KG1 (cell line): ENCODE measurements around the gene TARS3.
A peak's percentile ranks its signal among the peaks of the same experiment; 100 is the strongest.
"Not testable (repeated sequence)": the region's sequence is repeated elsewhere in the genome, so short reads cannot be mapped to it uniquely, and the experiment has no call there.

Experiments used
- DNase-seq: peaks from one replicate; lab custom pipeline; 2025; lab: John Stamatoyannopoulos, UW

The TARS3 gene

DNA sequence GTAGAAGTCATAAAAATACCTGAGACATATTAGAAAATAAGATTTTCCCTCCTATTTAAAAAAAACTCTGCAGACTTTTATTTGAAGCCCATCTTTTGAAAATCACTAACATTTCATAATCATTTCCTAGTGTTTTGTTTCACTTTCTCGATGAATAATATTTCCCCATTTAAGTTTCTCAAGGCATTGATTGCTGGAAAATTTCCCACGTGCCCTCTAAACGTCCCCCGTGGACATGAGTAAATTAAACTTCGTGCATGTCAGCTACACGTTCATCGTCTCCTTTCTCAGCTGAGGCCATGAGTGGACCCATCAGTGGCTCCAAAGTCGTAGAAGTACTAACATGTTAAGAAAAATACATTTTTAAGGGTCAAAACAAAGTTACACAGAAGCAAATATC, 70.1 kb downstream of the TARS3 start:
- DNase-seq, result no peak

- no peak for DNase-seq
These were observed 71.4 kb downstream of the TARS3 start for GRCh38 chr15:101652786-101653430.

- peak; percentile 83 for DNase-seq
These were observed 72.0 kb downstream of the TARS3 start, which contains the start of gene TM2D3 for GRCh38 chr15:101652098-101652785. TSS of gene TM2D3 (minus strand) at chr15:101652381. CDS start at chr15:101652361, 20 bp downstream.

- no peak for DNase-seq
These were observed 72.6 kb downstream of the TARS3 start for GRCh38 chr15:101651554-101652097.

- DNase-seq, result no peak
These were observed 74.1 kb downstream of the TARS3 start for GRCh38 chr15:101650145-101650544.

DNA sequence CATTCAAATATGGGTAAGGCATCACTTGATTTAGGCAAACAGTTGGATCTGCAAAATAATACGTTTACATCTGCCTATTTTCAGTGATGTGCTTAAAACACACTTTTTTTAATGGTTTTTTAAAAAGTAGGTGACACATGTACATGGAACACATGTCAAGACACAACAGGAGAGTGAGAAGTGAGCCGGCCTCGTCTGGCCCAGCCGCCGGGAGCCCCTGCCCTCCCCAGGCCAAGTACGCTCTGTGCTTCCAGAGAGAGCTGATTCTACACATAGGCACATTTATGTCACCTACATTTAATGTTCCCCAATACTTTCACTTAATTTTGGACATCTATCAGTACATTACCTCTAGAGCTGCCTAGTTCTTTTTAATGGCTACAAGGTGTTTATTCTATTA, 75.9 kb downstream of the TARS3 start:
- DNase-seq, result no peak

DNA sequence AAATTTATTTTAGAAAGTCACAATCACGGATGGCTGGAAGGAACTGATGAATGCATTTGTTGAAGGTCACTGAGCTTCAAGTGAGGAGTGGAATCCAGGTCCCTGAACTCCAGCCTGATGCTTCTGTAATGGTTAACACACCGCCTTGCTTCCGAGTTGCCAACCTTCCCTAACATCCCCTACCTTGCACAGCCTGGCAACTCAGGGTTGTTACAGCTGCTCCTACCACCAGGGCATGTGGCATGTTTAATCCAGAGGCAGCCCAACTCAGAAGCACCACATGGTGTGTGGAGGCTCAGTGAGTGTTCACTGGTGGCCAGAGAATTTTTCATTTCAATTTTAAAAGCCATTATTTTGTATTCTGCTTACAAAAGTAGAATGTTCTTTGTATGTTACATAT, 77.0 kb downstream of the TARS3 start:
- no peak for DNase-seq

DNA sequence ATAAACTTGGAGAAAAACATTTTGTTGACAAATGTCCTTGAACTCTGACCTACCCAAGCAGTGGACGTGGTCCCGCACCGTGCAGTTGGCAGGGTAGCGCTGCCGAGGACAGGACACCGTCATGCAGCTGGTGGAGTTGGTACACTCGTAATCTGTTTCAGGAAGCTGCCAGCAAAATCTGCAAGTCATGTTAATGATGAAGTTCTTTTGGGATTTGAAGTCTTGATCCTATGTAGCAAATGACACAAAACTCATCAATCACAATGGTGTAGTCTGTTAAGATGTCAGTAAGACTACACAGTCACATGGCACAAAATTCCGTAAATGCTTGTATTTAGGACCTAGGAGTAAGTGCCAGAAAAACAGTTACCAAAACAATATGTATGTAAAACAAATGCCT, 77.6 kb downstream of the TARS3 start:
- no peak for DNase-seq

GRCh38 chr15:101642361-101642760, 81.9 kb downstream of the TARS3 start:
- DNase-seq, result no peak

GRCh38 chr15:101641894-101642293, 82.4 kb downstream of the TARS3 start:
- no peak for DNase-seq

- peak; percentile 77 for DNase-seq
These were observed 83.0 kb downstream of the TARS3 start for GRCh38 chr15:101641129-101641764.

GRCh38 chr15:101639667-101640066, 84.6 kb downstream of the TARS3 start:
- no peak for DNase-seq

GRCh38 chr15:101637919-101638318, 86.4 kb downstream of the TARS3 start:
- DNase-seq, result no peak

- DNase-seq, result no peak
These were observed 86.8 kb downstream of the TARS3 start for GRCh38 chr15:101637516-101637915.

DNA sequence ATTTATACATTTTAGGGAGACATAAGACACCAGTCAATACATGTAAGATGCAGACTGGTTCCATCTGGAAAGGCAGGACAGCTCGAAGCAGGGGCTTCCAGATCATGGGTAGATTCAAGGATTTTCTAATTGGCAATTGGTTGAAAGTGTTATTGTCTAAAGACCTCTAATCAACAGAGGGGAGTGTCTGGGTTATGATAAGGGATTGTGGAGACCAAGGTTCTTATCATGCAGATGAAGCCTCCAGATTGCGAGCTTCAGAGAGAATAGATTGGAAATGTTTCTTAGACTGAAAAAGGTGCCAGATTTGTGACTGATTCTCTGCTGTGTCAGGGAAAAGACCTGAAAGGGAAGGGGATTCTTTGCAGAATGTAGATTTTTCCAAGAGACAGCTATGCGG, 87.2 kb downstream of the TARS3 start:
- DNase-seq, result no peak

- DNase-seq, result no peak
These were observed 88.1 kb downstream of the TARS3 start for GRCh38 chr15:101635944-101636727.

GRCh38 chr15:101633356-101633755, 90.9 kb downstream of the TARS3 start:
- no peak for DNase-seq

- not testable (repeated sequence) for DNase-seq
These were observed 97.5 kb downstream of the TARS3 start for GRCh38 chr15:101626729-101627128.

DNA sequence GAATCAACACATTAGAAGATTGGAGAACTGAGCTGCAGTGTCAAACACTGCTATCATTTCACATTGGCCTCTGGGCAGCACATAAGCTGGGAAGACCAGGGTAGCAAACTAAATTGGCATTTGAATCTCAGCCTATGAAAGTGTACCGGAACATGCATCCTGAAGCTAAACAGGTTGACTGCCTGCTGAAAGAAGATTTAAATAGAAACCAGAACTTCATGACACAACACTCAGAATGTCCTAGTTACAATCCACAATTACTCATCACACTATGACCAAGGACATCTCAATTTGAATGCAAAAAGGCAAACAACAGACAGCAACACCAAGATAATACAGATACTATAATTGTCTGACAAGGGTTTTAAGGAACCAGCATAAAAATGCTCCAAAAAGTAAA, 98.3 kb downstream of the TARS3 start:
- no peak for DNase-seq

GRCh38 chr15:101625184-101625583, 99.1 kb downstream of the TARS3 start:
- no peak for DNase-seq

DNA sequence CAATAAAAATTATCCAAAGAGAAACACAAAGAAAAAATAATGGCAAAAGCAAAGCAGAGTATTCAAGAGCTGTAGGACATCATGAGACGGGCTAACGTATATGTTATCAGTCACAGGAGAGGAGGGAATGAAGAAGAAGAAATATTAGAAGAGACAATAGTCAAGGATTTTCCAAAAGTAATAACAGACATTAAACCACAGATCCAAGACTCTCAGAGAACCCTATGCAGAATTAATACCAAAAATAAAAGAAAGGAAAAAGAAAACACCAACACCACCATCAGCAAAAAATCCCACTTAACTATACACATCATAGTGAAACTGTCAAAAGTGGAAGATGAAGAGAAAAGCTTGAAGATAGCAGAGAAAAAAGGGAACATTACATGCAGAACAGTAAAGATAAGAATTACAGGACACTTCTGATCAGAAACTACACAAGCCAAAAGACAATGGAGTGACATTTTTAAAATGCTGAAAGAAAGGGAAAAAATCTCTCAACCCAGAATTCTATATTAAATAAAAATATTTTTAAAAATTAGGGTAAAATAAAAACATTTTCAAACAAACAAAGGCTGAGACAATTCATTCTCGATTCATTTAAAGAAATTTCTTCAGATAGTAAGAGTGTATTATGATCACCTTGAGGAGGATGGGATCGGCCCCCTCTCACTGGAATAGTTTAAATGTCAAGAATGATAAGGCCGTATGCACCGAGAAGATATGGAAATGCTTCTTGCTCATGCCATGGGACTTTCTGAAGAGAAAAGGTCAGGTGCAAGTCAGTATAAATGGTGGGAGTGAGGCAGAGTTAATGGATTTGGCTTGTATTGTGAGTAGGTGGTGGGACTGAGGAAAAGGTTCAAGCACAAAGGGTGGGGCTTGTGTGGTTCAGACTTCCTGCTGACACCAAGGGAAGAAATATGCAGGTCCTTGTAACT, 100.6 kb downstream of the TARS3 start:
- no peak for DNase-seq
